ENCODE results near the gene FBXO21.
"Not testable (repeated sequence)": the region's sequence is repeated elsewhere in the genome, so short reads cannot be mapped to it uniquely, and the experiment has no call there.

Gene FBXO21

GRCh38 chr12:117134059-117134458 lies 56.2 kb downstream of the FBXO21 start:
- no peak for DNase-seq

- no peak for DNase-seq
These were observed 59.5 kb downstream of the FBXO21 start for GRCh38 chr12:117130801-117131200.

- no peak for DNase-seq
These were observed 60.9 kb downstream of the FBXO21 start for GRCh38 chr12:117129391-117129790.

DNA sequence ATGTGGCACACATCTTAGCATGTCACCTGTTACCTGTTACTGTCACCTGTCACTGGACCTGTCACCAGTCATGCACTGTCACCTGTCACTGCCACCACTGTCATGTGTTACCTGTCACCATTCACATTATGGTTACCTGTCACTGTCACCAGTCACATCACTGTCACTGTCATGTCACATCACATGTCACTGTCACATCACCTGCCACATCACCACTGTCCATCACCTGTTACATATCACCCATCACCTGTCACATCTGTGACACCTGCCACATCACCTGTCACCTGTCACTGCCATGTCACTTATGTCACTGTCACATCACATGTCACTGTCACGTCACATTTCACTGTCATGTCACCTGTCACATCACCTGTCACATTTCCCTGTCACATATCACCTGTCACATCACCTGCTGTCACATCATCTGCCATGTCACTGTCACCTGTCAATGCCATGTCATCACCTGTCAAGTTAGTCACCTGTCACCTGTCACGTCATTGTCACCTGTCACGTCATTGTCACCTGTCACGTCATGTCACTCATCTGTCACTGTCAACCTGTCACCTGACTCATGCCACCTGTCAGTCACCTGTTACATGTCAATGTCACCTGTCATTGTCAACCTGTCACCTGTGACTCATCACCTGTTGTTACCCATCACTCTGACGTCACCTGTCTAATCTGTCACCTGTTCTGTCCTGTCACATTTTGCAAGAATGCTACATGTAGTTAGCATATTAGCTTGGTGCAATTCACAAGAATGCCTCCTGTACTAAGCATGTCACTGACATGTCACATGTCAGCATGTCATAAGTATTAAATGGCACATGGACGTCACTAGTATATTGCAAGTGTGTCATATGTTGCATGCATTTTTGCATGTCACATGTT lies 62.1 kb downstream of the FBXO21 start:
- no peak for DNase-seq

- no peak for DNase-seq
These were observed 63.9 kb downstream of the FBXO21 start for GRCh38 chr12:117126335-117126734.

- no peak for DNase-seq
These were observed 64.5 kb downstream of the FBXO21 start for GRCh38 chr12:117125767-117126166.

- DNase-seq = no peak
These were observed 65.0 kb downstream of the FBXO21 start for GRCh38 chr12:117125272-117125613.

GRCh38 chr12:117124421-117125271 lies 65.6 kb downstream of the FBXO21 start:
- DNase-seq = no peak

- DNase-seq = no peak
These were observed 68.8 kb downstream of the FBXO21 start for GRCh38 chr12:117121441-117121840.

DNA sequence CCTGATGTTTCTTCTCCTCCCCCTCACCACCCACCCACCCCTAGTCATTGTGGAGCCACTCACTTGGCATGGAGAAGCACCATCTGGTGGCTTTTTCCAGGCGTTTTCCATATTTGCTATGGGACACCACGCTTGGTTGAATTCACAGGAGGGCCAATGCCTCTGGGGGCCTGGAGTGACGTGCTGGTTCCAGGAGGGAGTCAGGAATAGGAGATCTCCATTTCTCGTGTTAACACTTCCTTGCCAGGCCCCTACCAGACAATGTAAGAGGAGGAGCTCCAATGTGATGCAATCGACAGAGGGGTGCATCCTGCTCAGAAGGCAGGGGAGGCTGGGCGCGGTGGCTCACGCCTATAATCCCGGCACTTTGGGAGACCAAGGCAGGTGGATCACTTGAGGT lies 69.5 kb downstream of the FBXO21 start:
- DNase-seq = no peak

DNA sequence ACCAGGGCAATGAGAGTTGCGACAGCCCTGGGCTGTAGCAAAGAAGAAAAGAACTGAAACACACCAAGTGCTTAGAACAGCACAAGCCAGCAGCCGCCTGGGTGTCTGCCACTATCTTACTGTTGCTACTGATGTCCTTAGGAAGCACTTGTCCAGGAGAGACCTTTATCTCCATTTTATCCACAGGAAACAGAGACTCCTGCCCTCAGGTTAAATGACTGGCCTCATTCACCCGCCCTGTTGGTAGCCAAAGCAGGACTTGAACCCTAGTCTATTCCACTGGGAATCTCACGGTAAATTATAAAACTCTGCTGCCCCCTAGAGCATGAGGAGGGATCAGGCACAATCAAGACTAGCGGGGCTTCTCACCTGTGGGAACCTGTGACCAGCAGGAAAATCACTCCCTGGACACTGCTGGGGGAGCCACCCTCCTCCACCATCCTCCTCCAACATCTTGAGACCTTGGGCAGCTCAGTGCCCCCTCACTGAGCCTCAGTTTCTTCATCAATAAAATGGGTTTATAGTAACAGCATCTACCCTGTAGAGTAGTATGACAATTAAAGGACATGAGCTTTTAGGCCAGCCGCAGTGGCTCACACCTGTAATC lies 70.6 kb downstream of the FBXO21 start:
- no peak for DNase-seq

GRCh38 chr12:117118838-117119591 lies 71.3 kb downstream of the FBXO21 start:
- DNase-seq = no peak

GRCh38 chr12:117114784-117115183 lies 75.5 kb downstream of the FBXO21 start:
- DNase-seq = no peak

DNA sequence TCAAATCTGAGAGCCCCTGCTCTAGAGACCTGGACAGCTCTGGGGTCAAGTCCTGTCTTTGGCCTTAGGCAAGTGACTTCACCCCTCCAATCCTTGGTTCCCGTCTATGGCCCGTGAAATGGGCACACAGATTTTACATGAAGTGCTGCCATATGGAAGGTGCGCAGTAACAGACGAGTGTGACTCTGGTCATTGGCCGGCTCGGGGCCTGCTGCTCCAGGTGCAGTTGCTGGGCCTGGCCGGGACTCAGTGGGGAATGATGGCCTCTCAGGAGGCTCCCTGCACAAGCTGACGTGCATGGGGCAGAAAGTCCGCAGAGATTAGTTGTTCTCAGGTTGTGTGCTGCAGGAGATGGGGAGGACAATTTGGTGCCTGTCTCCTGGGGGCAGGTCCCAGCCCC lies 77.0 kb downstream of the FBXO21 start:
- no peak for DNase-seq

DNA sequence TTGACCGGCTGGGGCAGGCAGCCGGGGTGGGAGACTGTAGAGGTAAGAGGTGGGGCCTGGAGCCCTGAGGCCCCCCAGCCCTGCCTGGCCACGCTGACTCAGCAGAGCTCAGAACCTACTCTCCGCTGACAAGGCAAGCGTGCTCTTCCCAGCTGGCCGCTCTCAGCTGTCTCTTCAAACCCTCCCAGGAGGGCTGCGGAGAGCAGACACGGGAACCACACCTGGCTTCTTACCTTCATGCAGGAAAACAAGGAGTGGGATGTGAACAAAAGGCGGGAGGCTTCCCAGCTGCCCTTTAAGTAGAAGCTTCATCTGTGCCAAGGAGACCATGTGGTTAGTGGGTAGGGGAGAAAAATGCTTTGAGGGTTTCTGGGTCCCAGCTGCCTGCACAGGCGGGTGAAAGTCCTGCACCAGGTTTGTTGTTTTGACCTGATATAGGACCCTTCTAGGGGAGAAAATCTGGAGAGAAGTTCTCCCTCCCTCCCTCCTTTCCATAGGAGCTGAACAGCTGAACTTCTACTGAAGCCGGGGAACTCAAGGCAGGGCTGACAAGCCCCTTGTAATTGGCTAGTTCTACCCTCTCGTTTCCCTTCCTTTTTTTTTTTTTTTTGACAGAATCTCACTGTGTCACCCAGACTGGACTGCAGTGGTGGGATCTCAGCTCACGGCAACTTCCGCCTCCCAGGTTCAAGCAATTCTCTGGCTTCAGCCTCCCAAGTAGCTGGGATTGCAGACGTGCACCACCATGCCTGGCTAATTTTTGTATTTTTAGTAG lies 78.3 kb downstream of the FBXO21 start:
- DNase-seq = no peak

- DNase-seq = no peak
These were observed 78.9 kb downstream of the FBXO21 start for GRCh38 chr12:117111386-117111785.

GRCh38 chr12:117109943-117110635 lies 80.2 kb downstream of the FBXO21 start:
- no peak for DNase-seq

GRCh38 chr12:117105902-117106301 lies 84.4 kb downstream of the FBXO21 start:
- DNase-seq = no peak

DNA sequence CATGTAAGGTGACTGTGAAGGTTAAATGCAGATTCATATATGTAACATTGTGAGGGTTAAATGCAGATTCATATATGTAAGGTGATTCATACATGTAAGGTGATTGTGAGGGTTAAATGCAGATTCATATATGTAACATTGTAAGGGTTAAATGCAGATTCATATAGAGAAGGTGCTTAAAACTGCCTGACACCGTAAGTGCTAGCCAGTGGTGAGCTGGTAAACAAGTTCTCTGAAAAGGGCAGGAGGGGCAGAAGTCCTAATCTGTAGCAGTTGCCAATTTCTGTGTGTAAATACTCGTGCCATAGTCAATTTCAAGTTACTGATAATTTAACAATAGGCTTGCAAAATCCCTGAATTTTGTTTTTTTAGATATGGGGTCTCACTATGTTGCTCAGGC lies 86.3 kb downstream of the FBXO21 start:
- DNase-seq = not testable (repeated sequence)

- no peak for DNase-seq
These were observed 87.5 kb downstream of the FBXO21 start for GRCh38 chr12:117102800-117103181.
